Stimulated activated CD4-positive, alpha-beta T cell treated with anti-CD3 and anti-CD28 coated beads, Interleukin-4, amount 100 ng/mL, for 24 hours (primary cell): ENCODE measurements around the gene TBCEL.

ENCODE experiments used
- DNase-seq: peaks from one replicate; pipeline ENCODE4 v3.0.0-alpha.2; 2020

The TBCEL gene

GRCh38 chr11:121067026-121067425, 43.1 kb downstream of the TBCEL start:
- no peak for DNase-seq

- DNase-seq: no peak
Measured at GRCh38 chr11:121067453-121067852, 43.6 kb downstream of the TBCEL start.

GRCh38 chr11:121067962-121068647, 44.2 kb downstream of the TBCEL start:
- no peak for DNase-seq

GRCh38 chr11:121068787-121069186, 44.9 kb downstream of the TBCEL start:
- DNase-seq: no peak

- no peak for DNase-seq
Measured at GRCh38 chr11:121070951-121071845, 47.3 kb downstream of the TBCEL start.

GRCh38 chr11:121071846-121072450, 48.0 kb downstream of the TBCEL start:
- no peak for DNase-seq

- no peak for DNase-seq
Measured at GRCh38 chr11:121081321-121081720, 57.4 kb downstream of the TBCEL start.

GRCh38 chr11:121082219-121082618, 58.3 kb downstream of the TBCEL start:
- DNase-seq: no peak

GRCh38 chr11:121082670-121083069, 58.8 kb downstream of the TBCEL start:
- no peak for DNase-seq

- no peak for DNase-seq
Measured at GRCh38 chr11:121086866-121087265, 63.0 kb downstream of the TBCEL start.

- no peak for DNase-seq
Measured at GRCh38 chr11:121089566-121089965, 65.7 kb downstream of the TBCEL start.

GRCh38 chr11:121090145-121090721, 66.3 kb downstream of the TBCEL start:
- no peak for DNase-seq

- DNase-seq: no peak
Measured at GRCh38 chr11:121091492-121092152, 67.7 kb downstream of the TBCEL start.

- no peak for DNase-seq
Measured at GRCh38 chr11:121095561-121095960, 71.7 kb downstream of the TBCEL start.

- DNase-seq: no peak
Measured at GRCh38 chr11:121099364-121099763, 75.5 kb downstream of the TBCEL start.

GRCh38 chr11:121099885-121100284, 76.0 kb downstream of the TBCEL start:
- no peak for DNase-seq

GRCh38 chr11:121100943-121101342, 77.0 kb downstream of the TBCEL start, which contains the start of gene TECTA:
Gene TECTA (plus strand): TSS chr11:121101243. CDS start chr11:121102666, 1,423 bp downstream.
- no peak for DNase-seq

GRCh38 chr11:121104312-121104762, 80.4 kb downstream of the TBCEL start:
- no peak for DNase-seq

- no peak for DNase-seq
Measured at GRCh38 chr11:121105063-121105480, 81.2 kb downstream of the TBCEL start.

GRCh38 chr11:121105481-121106195, 81.7 kb downstream of the TBCEL start:
- DNase-seq: no peak

- DNase-seq: no peak
Measured at GRCh38 chr11:121106812-121107211, 82.9 kb downstream of the TBCEL start.

- DNase-seq: no peak
Measured at GRCh38 chr11:121108413-121108812, 84.5 kb downstream of the TBCEL start.
